Measurements from ENCODE around the gene CREB5.

DNA sequence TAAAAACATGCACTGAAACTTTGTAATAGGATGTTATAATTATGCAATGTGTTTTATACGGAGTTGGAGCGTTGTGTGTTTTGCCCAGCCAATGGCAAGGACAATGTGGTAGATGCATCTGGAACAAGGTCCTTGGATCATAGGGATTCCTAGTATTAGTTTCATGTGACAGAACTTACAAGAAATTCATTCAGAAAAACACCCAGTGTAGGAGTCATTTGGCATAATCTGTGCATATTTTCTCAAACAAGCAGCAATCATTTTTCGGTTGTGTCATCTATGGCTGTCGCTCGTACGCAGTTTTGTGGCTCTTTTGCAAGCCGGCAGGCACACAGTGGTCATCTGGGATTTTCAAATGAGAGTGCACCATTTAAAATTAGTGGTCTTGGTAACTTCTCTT, 19.8 kb downstream of the CREB5 start:
- peak; percentile 22 to 53 for TF ChIP-seq POLR2AphosphoS5 (IDR thresholded peaks at IDR 0.05)
- TF ChIP-seq, protein P1, sequence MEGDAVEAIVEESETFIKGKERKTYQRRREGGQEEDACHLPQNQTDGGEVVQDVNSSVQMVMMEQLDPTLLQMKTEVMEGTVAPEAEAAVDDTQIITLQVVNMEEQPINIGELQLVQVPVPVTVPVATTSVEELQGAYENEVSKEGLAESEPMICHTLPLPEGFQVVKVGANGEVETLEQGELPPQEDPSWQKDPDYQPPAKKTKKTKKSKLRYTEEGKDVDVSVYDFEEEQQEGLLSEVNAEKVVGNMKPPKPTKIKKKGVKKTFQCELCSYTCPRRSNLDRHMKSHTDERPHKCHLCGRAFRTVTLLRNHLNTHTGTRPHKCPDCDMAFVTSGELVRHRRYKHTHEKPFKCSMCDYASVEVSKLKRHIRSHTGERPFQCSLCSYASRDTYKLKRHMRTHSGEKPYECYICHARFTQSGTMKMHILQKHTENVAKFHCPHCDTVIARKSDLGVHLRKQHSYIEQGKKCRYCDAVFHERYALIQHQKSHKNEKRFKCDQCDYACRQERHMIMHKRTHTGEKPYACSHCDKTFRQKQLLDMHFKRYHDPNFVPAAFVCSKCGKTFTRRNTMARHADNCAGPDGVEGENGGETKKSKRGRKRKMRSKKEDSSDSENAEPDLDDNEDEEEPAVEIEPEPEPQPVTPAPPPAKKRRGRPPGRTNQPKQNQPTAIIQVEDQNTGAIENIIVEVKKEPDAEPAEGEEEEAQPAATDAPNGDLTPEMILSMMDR (IDR thresholded peaks at IDR 0.05), result no peak
- TF ChIP-seq POLR2A (IDR thresholded peaks at IDR 0.05; ENCODE audit: low read depth), result no peak

Data from esophagus muscularis mucosa (tissue), 3 donors.